ENCODE results near the gene CCDC30. TPM values are rescaled to one million over a fixed set of nuclear protein-coding genes. Genes with fewer than 3 reads are reported as not detected.

CCDC30 gene
- total and polyA plus RNA-seq, 9 of the 15 experiments (the other 6 are each of a cell fraction or from before 2014, with no cell fraction given): 0.05 to 0.91 (median 0.24) TPM

DNA sequence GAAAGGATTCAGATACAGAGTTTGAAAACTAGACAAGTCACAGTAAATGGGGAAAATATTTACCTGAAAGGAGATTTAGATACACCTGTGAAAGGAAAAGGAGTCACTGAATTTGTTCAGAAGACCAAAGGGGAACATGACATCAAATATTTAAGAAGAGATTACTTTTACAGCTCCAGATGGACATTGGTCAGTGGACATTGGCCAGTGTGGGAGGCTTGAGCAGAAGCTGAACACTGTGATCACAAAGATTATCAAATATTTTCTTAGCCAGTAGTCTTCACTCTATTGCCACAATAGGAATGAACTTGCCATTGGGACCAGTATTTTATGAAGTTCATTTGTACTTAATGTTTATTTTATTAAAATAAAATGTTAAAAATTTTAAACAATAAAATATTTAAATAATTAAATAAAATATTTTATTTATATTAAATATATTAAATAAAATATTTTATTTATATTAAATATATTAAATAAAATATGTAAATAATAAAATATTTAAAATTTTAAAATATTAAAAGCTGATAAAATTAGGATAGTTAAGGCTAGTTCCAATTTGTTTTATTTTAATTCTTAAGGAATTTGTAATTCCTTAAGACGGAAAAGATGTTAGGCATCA lies 94.3 kb downstream of the CCDC30 start:
- no TSS peak for BruUV-seq (replicated peaks)
- WGBS (ENCODE audit: insufficient coverage, low coverage, missing lambda C conversion rate): 0% methylated on average over 1 of the region's 1 CpG

More for the DNA sequence above, 94.3 kb downstream of the CCDC30 start:
- H3K4me2 ChIP-seq (ENCODE audit: insufficient read depth, low read length): no peak overlapping the region
- no peaks in the 10 kb centered on the region for H3K9me1 ChIP-seq (ENCODE audit: control insufficient read depth, insufficient read depth, low read length)
- H3K4me3 ChIP-seq: no peak overlapping the region
- POLR2A ChIA-PET: interaction anchor here (0.6 kb wide), 1 partner anchor 24 kb away, joined by 3 read pairs; no protein-coding TSS in a partner anchor
- no peaks in the 10 kb centered on the region for H3K36me3 ChIP-seq (ENCODE audit: control insufficient read depth, insufficient read depth, low read length)
- H3K27ac ChIP-seq (ENCODE audit: extremely low read depth, low read depth, low read length): no peak overlapping the region
- intact Hi-C loops (cut with micrococcal nuclease): no loop called here
- H3K27me3 ChIP-seq (ENCODE audit: control insufficient read depth in 2 of 2, insufficient read depth in 2 of 2, low read length in 2 of 2): peaks cover 0 to 3% of the 10 kb centered on the region in 2 experiments; a peak in 3 of 5 replicates
- H3K79me2 ChIP-seq (ENCODE audit: control insufficient read depth, insufficient read depth, low read length): no peaks in the 10 kb centered on the region
- H2AFZ ChIP-seq (ENCODE audit: low read depth, low read length): no peak overlapping the region
- H3K9me3 ChIP-seq (replicated peaks; ENCODE audit: control insufficient read depth, insufficient read depth, low read depth, low read length): no peaks in the 10 kb centered on the region
- CTCF ChIA-PET (ENCODE audit: low intra/inter-chr PET ratio): no interaction called here
- H3K4me1 ChIP-seq (replicated peaks in 1 of 2; ENCODE audit: control insufficient read depth in 2 of 2, insufficient read depth in 2 of 2, low read length in 2 of 2): no peaks in the 10 kb centered on the region; a peak in 1 of 5 replicates
- H3K9ac ChIP-seq (ENCODE audit: insufficient read depth in 1 of 2, low read depth in 2 of 2, low read length in 2 of 2): no peak overlapping the region
- no peak for ATAC-seq
- FAIRE-seq: peak; percentile 11
- no peak for DNase-seq (ENCODE audit: extremely low read depth in 1 of 4, low spot score in 3 of 4)
- TF ChIP-seq ZNF668 (CRISPR knock-in tag; IDR thresholded peaks at IDR 0.05): no peak
- no peak for TF ChIP-seq KDM4B (IDR thresholded peaks at IDR 0.05; ENCODE audit: borderline replicate concordance in 2 of 2, low read depth in 1 of 2)
- TF ChIP-seq KAT2B (IDR thresholded peaks at IDR 0.05; ENCODE audit: low read depth, low read length): no peak
- TF ChIP-seq TAF15 (IDR thresholded peaks at IDR 0.05; ENCODE audit: low read depth, low read length): no peak
- TF ChIP-seq ARID4B (CRISPR knock-in tag; IDR thresholded peaks at IDR 0.05): no peak
- TF ChIP-seq, protein P1, sequence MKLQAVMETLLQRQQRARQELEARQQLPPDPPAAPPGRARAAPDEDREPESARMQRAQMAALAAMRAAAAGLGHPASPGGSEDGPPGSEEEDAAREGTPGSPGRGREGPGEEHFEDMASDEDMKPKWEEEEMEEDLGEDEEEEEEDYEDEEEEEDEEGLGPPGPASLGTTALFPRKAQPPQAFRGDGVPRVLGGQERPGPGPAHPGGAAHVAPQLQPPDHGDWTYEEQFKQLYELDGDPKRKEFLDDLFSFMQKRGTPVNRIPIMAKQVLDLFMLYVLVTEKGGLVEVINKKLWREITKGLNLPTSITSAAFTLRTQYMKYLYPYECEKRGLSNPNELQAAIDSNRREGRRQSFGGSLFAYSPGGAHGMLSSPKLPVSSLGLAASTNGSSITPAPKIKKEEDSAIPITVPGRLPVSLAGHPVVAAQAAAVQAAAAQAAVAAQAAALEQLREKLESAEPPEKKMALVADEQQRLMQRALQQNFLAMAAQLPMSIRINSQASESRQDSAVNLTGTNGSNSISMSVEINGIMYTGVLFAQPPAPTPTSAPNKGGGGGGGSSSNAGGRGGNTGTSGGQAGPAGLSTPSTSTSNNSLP (IDR thresholded peaks at IDR 0.05; ENCODE audit: borderline replicate concordance, low read depth, low read length): no peak
- TF ChIP-seq ZSCAN32 (CRISPR knock-in tag; IDR thresholded peaks at IDR 0.05): no peak
- no peak for TF ChIP-seq HNRNPLL (IDR thresholded peaks at IDR 0.05; ENCODE audit: low read depth, low read length, poor library complexity, severe bottlenecking)
- no peak for TF ChIP-seq NELFE (IDR thresholded peaks at IDR 0.05; ENCODE audit: insufficient read depth, insufficient read length)
- no peak for TF ChIP-seq BHLHE40 (IDR thresholded peaks at IDR 0.05; ENCODE audit: low read length)
- no peak for TF ChIP-seq NEUROD1 (IDR thresholded peaks at IDR 0.05; ENCODE audit: borderline replicate concordance, low read depth, low read length, partially characterized antibody)
- no peak for TF ChIP-seq SRSF1 (IDR thresholded peaks at IDR 0.05; ENCODE audit: low read depth, low read length)
- TF ChIP-seq FOXM1 (IDR thresholded peaks at IDR 0.05; ENCODE audit: low read depth): no peak
- no peak for TF ChIP-seq FOXM1 (CRISPR knock-in tag; IDR thresholded peaks at IDR 0.05; ENCODE audit: low read depth)
- in situ Hi-C loops (cut with MboI): no loop called here
- no peaks in the 10 kb centered on the region for H4K20me1 ChIP-seq (replicated peaks; ENCODE audit: control insufficient read depth, insufficient read depth, low read length)
